Hindlimb muscle (tissue), 1 donor: ENCODE results near the gene EYA4. TPM values are rescaled to one million over a fixed set of nuclear protein-coding genes. Genes with fewer than 3 reads are reported as not detected.

ENCODE experiments used
- DNase-seq: peaks from one replicate; pipeline ENCODE4 v3.0.0-alpha.2; 2013
- polyA plus RNA-seq: library from polyadenylated mRNA; unstranded; fragments of 120-200 nt; gene quantifications from one replicate; pipeline ENCODE4 v1.2.1, GENCODE V29; 2013; ENCODE audit not compliant: insufficient read length

The EYA4 gene, protein sequence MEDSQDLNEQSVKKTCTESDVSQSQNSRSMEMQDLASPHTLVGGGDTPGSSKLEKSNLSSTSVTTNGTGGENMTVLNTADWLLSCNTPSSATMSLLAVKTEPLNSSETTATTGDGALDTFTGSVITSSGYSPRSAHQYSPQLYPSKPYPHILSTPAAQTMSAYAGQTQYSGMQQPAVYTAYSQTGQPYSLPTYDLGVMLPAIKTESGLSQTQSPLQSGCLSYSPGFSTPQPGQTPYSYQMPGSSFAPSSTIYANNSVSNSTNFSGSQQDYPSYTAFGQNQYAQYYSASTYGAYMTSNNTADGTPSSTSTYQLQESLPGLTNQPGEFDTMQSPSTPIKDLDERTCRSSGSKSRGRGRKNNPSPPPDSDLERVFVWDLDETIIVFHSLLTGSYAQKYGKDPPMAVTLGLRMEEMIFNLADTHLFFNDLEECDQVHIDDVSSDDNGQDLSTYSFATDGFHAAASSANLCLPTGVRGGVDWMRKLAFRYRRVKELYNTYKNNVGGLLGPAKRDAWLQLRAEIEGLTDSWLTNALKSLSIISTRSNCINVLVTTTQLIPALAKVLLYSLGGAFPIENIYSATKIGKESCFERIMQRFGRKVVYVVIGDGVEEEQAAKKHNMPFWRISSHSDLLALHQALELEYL
- polyA plus RNA-seq: 27.1 TPM

DNA sequence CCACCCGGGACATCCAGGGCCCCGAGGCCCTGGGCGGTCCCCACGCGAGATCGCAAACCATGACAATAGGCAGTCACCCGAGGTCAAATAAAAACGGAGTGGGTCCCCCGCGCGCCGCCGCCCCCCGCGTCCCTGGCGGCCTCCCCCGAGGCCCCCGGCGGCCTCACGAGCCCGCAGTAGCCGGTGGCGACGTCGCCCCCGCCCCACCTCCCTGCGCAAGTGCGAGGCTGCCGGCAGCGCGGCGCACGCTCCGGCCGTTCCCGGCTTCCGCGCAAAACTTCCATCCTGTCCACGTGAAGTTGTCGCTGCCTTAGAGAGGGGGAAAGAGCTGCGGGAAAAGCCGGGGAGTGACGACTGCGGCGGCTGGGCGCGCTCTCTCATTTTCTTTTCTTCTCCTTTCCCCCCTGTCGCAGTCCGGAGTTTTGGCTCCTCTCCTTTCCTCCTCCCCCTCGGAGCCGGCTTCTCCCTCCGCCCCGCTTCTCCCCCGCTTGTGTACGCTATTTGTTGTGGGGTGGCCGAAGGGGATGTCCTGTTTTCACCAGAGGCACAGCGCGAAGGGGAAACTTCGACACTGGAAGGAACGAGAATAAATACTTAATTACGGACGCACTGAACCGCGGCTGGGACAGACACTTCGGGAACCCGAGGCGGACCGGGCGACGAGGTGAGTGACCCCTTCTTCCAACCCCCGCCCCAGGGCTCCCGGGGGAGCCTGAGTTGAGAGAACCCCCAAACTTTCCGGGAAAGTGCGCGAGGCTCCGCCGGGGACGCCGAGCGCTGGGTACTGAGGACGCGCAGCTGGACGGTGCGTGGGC lies at the start of gene EYA4:
TSS of gene EYA4 (plus strand) at position 272 of the 815 bp plus-strand sequence. CDS start 33,424 bp downstream, outside the sequence.
- DNase-seq: peak; percentile 72

DNA sequence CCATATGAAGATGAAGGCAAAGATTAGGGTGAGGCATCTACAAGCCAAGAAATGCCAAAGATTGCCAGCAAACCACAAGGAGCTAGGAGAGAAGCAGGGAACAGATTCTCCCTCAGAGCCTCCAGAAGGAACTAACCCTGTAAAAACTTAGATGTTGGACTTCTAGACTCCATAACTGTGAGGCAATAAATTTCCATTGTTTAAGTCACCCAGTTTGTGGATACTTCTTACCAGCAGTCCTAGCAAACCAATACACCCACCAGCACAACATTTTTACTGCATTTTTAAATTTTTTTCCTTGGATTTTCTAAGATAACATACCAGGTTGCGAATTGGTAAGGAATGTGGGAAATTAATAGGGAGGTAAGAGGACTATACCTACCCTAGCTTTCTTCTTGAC lies 47.8 kb upstream of the EYA4 start:
- DNase-seq: no peak

DNA sequence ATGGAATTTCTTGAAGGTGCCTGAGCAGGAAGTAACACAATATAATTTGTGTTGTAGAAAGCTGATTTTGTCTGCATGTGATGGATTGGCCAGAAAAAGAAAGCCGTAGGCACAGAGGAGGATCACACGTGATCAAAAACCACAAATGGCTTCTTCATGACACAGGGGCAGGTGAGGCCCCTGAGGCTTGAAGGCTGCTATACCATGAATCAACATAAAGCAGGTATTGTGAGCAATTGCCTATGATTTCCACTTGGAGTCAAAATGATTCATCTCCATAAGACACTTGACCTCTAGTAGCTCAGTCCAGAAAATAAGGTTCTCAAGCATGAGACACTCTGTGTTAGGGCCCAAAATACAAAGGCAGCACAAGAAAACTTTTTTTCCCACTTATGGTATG lies 42.4 kb upstream of the EYA4 start:
- no peak for DNase-seq

DNA sequence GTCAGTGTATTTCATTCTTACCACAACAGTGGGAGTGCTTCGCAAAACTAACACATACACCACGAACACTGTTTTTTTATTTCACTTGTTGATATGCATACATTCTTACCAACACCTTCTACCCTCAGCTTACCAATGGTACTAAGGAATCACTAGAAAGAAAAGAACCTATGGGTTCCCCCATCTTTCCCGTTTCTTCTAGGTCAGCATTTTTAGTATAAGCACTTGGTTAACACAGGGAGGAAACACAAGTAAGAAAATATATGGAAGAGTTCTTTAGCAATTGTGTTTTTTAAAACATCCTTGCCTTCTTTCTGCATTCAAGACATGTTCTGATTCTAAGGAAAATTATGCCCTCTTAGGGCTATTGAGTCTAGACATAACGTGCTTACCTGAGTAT lies 39.9 kb upstream of the EYA4 start:
- DNase-seq: no peak

DNA sequence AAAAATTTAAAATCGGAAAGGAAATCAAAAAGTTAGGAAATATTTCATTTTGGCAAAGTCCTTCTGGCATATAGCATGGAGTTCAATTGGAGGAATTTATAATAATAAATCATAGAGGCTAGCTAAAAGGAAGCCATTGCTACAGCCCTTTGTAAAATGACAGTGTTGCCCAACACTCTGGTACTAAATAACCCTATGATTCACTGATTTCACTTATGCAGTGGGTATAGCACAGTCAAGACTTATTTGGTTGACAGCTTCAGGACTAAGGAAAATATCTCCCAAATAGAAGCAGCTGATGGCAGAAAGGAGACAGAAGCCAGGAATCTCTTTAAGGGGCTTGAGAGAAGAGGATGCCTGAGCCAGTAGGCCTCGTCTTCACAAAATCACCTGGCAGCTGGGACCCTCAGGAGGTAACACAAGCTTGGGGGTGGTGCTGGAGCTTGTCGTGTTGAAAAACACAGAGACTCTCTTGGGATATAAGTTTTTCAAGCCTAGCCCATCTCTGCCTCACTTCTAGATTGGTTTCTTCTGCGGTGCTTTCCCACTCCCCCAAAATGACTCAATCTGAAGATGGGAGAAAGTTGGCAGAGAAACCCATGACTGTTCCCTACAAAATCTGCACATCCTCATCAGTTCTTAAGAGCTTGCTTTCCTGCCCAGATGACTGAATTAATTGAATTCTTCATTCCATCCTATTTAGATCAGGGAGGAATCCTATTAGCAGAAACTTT lies 38.4 kb upstream of the EYA4 start:
- DNase-seq: no peak

DNA sequence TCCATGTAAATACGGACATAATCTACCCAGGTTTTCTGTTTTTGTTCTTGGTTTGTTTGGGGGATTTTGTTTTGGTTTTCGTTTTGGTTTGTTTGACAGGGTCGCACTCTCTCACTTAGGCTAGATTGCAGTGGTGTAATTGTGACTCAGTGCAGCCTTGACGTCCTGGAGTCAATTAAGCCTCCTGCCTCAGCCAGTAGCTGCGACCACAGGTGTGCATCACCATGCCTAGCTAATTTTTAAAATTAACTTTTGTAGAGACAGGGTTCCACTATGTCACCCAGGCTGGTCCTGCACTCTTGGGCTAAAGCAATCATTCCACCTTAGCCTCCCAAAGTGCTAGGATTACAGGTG lies 37.8 kb upstream of the EYA4 start:
- DNase-seq: no peak

DNA sequence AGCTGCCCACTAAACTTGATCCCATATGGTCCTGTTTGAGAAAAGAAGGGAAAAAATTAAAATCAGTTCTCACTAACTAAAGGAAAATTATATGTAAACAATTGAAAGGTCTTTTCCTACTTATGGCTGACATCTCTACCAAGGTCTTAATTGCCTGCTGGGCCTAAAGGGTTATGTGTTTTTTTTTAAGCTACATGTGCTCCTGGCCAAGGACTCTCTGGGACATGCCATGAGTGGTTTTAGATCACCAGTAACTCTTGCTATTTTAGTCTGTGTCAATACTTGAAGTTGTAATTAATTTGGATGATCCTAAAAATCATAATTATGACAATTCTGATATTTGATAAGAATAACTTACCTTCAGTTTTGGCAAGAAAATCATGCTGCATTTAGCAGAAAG lies 35.9 kb upstream of the EYA4 start:
- no peak for DNase-seq

DNA sequence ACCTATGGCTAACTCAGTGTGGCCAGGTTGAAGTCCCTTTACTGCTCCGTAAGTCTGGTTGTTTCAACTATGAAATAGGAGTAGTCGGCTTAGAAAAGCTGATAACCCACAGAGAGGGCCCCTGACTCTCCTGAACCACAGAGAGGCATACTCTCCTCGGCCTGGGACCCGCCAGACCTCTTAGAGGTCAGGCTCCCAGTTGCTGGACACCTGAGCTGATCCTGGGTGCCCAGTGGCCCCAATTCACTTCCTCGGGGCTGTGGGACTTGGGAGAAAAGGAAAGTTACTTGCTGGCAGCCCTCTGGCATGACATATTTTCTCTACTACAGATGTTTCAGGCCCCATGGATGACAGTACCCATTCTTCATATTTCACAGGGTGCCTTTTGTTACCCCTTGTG lies 34.2 kb upstream of the EYA4 start:
- no peak for DNase-seq

DNA sequence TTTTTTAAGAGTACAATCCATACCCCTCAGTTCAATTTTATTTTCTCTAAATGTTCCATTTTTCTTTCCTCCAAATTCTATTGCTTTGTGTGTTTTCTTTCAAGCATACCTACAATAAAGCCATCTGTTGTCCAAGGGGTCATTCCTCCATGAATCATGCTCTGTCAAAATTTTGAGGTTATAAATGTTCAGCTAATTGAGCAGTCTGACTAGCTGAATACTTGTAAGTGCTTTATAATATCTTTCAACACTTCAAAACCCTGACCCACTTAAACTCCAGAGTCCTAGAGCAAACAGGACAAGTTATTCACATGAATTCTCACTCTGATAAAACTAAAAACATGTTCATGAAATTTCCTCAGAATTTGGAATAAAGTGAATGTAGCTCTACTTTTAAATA lies 33.4 kb upstream of the EYA4 start:
- no peak for DNase-seq

DNA sequence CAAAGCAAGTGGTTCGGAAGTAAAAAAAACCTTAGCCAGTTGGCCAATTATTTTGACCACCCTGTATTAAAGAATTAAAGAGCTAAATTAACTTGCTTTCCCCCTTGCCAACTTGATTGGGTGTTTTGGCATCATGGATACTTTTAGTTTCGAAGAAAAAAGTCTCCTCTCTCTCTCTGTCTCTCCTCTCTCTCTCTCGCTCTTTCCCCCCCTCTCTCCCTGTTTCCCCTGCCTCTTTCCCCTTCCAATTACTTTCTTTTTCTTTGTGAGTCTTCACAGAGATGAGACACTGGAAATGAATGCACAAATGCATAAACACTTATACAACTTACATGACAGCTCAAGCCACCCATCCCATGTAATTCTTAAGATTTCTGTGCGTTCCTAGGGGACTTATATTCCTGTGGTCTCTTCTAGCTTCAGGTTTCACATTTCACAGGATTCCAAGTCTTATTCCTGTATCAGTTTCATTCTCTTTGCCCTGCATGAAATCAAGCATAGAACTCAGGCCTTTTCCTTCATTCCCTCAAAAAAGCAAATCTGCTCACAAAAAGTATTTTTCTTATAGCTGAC lies 32.9 kb upstream of the EYA4 start:
- no peak for DNase-seq

DNA sequence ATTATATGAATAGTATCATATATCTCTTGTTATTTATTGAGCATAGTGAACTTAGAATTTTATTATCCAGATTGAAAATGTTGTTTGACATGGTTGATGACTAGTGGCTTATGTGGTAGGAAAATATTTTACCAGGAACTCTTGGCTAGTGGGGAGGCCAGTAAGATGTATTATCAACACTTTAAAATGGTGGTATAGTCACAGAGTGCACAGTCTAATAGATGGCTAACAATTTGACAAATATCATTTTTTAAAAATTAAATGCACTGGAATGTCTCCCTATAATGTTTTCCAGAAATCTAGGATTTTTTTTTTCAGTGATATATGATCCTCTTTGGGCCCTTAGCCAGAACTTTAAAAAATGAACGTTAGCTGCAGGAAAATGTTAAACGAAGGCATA lies 26.9 kb upstream of the EYA4 start:
- no peak for DNase-seq

DNA sequence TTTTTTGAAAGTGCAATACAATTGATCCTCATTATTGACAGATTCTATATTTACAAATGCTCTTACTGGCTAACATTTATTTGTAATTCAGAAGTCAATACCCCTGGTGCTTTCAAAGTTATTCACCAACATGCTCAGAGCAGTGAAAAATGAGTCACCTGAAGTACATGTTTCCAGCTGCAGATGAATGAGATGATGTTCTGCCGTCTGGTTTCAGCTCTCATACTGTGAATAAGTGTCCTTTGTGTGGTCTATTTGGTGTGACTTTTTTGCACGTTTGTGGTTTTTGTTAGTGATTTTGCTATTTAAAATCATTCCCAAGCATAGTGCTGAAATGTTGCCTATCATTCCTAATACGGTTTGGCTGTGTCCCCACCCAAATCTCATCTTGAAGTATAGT lies 22.3 kb upstream of the EYA4 start:
- DNase-seq: no peak

DNA sequence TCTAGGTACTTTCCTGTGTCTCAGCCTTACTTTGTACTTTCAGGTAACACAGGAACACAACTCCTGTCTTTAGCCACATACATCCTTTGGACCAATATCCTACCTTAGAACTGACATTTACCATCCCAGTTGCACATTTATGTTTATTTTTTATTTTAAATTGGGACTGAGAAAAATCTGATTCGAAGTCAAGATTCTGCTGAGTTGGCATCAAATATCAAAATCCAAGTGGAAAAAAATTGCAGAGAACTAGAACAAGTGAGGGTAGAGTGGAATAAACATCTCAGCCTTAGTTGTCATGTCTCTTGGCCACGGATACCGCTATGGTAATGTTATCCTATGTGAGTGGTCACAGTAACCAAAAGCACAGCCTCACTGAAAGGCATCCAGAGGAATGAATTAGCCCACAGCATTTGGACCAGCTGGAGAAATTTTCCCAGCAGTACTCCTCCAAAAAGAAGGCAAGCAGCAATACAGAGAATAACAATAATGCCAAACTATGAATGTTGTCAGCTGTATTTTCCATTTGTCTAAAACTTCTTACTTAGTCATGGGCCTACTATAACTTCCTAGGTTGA lies 17.6 kb upstream of the EYA4 start:
- DNase-seq: peak; percentile 23

DNA sequence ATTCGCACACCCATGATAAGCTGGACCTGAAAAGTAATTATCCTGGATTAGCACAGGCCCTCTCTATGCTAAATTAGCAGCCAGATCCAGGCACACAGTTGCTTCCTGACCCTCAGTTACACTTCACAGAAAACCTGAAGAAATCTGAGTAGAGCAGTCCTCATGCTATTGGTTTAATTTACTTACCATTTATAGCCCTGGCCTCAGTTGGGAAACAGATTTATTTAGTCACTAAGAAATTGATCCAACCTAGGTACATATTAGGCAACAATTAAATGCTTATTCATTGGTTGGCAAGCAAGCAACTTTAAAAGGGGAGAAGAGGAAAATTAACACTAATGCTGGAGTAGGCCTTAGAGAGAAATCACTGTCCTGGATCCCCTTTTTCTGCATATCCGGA lies 15.6 kb upstream of the EYA4 start:
- no peak for DNase-seq

DNA sequence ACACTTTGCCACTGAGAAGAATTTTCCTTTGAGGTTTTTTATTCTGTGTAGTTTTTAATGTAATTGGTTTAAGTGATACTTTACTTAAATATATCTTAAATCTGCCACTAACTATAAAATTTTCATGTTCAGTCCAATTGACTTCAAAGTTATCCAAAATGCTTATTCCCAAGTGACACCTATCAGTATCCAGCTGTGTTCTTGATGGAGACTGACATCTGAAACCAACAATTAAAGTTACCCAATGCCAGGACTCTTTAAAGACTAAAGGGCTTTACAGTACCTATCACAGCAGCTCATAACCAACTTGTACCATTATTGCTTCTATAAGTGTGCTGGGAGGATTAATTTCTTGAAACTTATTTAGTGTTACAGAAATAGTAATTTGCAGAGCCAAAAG lies 13.8 kb upstream of the EYA4 start:
- no peak for DNase-seq

DNA sequence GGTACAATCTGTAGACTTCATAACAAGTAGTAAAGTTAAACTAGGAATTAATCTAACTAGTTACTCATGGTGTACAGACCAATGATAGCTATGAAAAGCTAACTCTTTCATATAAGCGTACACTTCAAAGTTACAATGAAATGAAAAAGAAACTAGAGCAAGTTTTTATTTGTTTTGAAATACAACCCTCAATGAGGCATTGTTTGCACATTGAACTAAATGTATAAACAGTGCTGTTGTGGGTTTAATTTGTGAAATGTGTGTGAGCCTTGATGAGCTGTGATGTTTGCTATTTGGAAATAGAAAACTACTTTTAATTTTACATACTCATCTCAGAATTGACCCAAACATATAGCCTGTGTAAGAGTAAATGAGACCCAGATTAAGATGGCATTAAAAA lies 11.1 kb upstream of the EYA4 start:
- no peak for DNase-seq

DNA sequence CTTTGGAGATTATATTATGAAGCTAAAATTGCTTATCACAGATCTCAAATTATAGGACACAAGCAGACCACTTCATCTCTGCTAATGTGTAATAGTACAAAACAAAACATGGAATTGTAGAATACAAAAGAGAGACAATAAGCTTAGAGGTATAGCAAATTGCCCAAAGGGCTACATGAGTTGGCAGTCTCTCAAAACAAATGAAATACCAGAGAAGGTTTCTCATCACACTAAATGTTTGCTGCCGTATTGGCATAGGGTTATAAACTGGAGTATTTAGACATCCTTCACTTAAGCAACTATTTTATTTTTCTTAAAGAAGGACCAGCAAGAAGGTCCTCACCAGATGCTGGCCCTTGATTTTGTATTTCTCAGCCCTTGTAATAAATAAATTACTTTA lies 5.9 kb upstream of the EYA4 start:
- no peak for DNase-seq

DNA sequence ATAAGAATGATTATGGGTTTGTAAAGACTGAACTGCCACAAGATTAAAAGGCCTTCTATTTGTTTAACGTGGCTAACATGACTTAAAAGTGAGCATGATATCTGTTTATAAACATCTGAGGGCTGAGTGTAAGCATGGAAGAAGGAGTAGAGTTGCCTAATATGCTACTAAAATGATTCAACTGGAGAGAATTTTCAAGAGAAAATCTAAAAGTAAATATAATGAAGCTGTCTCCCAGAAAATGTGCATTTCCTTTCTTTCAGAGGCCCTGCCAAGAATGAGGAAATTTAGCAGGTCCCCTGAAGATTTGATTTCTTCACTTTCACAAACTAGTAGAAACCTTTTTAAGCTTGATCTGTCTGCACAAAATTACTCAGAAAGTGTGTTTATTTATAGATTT lies 4.2 kb upstream of the EYA4 start:
- no peak for DNase-seq

DNA sequence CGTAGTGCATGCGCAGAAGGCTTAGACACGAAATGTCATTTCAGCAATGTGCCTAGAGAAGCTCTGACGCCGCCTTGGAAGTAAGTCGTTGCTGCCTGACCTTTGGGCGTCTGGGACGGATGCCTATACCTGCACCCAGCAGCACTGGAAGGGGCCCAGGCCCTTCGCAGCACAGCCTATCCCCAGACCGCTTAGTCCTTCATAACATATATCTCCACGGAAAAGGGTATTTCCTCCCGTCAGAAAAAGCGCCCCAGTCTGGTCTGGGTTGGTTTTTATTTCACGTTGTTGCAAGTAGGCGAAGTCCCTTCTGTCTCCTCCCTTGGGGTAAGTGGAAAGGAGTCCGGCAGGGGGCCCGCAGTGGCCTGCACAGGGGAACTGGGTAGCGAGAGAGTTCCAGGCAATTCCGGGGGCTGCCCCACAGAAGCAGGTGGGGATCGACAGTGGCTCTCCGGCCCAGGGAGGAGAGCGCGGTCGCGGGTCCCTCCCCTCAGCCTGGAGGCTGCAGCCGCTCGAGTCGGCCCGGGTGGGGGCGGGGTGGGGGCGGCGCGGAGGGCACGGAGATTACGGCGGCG lies 559 bp upstream of the EYA4 start:
- DNase-seq: peak; percentile 23

DNA sequence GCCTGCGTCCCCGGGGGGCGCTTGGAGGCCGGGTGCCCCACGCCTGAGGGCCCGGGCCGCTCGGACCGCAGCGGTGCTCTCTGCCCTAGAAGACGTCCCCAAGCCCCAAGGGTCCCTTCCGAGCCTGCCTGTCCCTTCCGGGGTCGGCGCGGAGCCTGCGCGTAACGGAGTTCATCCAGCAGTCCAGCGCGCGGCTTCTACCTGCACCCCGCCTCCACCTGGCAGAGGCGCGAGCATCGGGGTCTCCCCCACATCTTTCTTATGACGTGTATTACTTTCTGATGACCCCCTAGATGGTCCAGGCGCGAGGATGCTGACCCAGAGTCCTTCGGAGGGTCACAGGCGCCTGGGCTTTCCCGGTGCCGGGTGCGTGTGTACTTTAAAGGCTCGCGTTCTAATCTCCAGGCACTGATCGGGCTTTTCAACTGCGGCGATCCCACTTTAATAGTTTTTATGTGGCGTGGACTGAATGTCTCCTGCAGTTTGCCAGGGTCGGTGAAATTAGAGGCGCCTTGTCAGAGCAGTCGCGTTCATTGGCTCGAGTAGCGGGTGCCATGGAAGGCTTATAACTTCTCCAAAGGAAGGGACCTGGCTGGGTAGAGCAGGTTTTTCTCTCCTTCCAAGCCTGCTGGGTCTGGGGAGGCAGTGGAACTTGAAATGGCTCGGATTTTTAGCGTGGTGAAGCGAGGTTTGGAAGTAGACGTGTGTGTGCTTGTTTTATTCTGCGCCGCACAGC lies 912 bp downstream of the EYA4 start:
- DNase-seq: peak; percentile 32
